Measurements from ENCODE around the gene CHST11. TPM values are rescaled to one million over a fixed set of nuclear protein-coding genes. Genes with fewer than 3 reads are reported as not detected.

The CHST11 gene
- total RNA-seq, 4 donors from 2014 or later = 20.8 to 56.7 (median 26.5) TPM

DNA sequence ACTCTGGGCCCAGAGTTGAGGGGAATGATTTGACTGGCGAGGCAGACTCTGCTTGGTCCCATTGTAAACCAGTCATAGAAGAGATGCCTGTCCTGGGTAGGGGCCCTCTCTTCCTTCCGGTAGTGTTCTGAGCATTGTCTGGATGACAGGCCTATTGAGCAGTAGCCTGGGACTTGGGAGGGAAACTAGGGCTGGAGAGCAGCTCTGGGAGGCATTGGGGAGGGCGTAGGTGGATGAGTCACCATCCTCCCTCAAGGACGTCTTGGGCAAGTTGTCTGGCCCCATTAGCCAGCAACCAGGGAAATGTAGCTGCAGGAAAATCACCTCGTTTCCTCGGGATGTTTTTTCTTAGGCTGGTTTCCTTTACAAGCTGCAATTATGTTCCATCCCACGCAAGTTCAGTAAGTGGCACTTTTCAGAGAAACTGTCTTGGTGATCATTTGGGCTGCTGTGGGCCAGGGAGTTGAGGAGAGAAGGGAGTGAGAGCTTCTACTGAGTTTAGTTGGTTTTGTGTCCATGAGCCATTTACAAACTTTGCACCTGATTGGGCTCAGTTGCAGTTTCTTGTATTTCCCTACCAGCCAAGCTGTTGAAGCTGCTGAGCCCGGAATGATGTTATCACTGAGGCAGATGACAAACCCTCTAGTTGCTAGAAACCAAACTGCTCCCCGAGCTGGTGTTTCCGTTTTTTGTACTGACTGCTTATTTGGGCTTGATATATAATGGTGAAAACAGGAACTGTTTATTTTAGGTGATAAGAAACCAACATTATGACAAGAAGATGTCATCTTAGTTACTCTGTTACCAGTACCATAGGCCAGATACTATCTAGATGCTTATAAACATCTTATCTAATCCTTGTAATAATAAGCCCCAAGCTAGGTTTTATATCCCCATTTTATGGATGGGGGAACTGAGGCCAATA lies 147.6 kb downstream of the CHST11 start:
- DNase-seq (ENCODE audit: low spot score in 2 of 2) = peak; percentile 45 to 65
- Histone ChIP-seq H3K9me3 (no peaks in the 10 kb centered on the region), H3K4me1 (peaks cover 0 to 56% (median 23%) of the 10 kb centered on the region in 4 donors), H3K36me3 (no peaks in the 10 kb centered on the region), H3K27ac (peak overlapping the region; percentile 11 to 81 (median 45)), H3K27me3 (no peaks in the 10 kb centered on the region), H3K4me3 (no peak overlapping the region)
- TF ChIP-seq POLR2A (IDR thresholded peaks at IDR 0.05) (no peak), EP300 (IDR thresholded peaks at IDR 0.05) (peak in 1 of 2 donors; percentile 77)
- TF ChIP-seq, protein P1, sequence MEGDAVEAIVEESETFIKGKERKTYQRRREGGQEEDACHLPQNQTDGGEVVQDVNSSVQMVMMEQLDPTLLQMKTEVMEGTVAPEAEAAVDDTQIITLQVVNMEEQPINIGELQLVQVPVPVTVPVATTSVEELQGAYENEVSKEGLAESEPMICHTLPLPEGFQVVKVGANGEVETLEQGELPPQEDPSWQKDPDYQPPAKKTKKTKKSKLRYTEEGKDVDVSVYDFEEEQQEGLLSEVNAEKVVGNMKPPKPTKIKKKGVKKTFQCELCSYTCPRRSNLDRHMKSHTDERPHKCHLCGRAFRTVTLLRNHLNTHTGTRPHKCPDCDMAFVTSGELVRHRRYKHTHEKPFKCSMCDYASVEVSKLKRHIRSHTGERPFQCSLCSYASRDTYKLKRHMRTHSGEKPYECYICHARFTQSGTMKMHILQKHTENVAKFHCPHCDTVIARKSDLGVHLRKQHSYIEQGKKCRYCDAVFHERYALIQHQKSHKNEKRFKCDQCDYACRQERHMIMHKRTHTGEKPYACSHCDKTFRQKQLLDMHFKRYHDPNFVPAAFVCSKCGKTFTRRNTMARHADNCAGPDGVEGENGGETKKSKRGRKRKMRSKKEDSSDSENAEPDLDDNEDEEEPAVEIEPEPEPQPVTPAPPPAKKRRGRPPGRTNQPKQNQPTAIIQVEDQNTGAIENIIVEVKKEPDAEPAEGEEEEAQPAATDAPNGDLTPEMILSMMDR (IDR thresholded peaks at IDR 0.05) = no peak
- WGBS, 2 donors = 54 to 68% methylated on average over 10 of the region's 10 CpGs

GRCh38 chr12:104604995-104605675 lies 148.4 kb downstream of the CHST11 start:
- H3K27me3 ChIP-seq = no peaks in the 10 kb centered on the region
- no peak for TF ChIP-seq POLR2A (IDR thresholded peaks at IDR 0.05)
- TF ChIP-seq, protein P1 (IDR thresholded peaks at IDR 0.05) = no peak
- no peak overlapping the region for H3K4me3 ChIP-seq

GRCh38 chr12:104605685-104606084 lies 148.9 kb downstream of the CHST11 start:
- Histone ChIP-seq H3K4me1 (peaks cover 0 to 44% (median 16%) of the 10 kb centered on the region in 4 donors), H3K9me3 (no peaks in the 10 kb centered on the region), H3K36me3 (no peaks in the 10 kb centered on the region), H3K27me3 (no peaks in the 10 kb centered on the region), H3K27ac (peak overlapping the region; percentile 8 to 81 (median 45)), H3K4me3 (no peak overlapping the region)
- WGBS, 2 donors = 41 to 48% methylated on average over 10 of the region's 10 CpGs
- peak; percentile 74 to 84 for DNase-seq (ENCODE audit: low spot score in 2 of 2)
- peak; percentile 67 to 93 for TF ChIP-seq EP300 (IDR thresholded peaks at IDR 0.05)
- TF ChIP-seq POLR2A (IDR thresholded peaks at IDR 0.05) = no peak

More at GRCh38 chr12:104604995-104605675, 148.4 kb downstream of the CHST11 start:
- Histone ChIP-seq H3K4me1 (peaks cover 0 to 48% (median 18%) of the 10 kb centered on the region in 4 donors), H3K36me3 (no peaks in the 10 kb centered on the region), H3K9me3 (no peaks in the 10 kb centered on the region), H3K27ac (peak overlapping the region; percentile 8 to 81 (median 45))
- WGBS, 2 donors = 72 to 87% methylated on average over 16 of the region's 16 CpGs
- peak in 1 of 2 donors; percentile 30 for DNase-seq (ENCODE audit: low spot score in 2 of 2)

- Histone ChIP-seq H3K27ac (no peak overlapping the region), H3K36me3 (no peaks in the 10 kb centered on the region), H3K27me3 (no peaks in the 10 kb centered on the region), H3K9me3 (no peaks in the 10 kb centered on the region), H3K4me3 (no peak overlapping the region), H3K4me1 (peaks cover 0 to 28% (median 9%) of the 10 kb centered on the region in 4 donors)
- WGBS, 2 donors = 95 to 99% methylated on average over 4 of the region's 4 CpGs
- TF ChIP-seq POLR2A (IDR thresholded peaks at IDR 0.05) (no peak), EP300 (IDR thresholded peaks at IDR 0.05) (no peak)
- TF ChIP-seq, protein P1 (IDR thresholded peaks at IDR 0.05) = no peak
- no peak for DNase-seq (ENCODE audit: low spot score in 2 of 2)
These were observed 152.2 kb downstream of the CHST11 start for GRCh38 chr12:104608998-104609397.

DNA sequence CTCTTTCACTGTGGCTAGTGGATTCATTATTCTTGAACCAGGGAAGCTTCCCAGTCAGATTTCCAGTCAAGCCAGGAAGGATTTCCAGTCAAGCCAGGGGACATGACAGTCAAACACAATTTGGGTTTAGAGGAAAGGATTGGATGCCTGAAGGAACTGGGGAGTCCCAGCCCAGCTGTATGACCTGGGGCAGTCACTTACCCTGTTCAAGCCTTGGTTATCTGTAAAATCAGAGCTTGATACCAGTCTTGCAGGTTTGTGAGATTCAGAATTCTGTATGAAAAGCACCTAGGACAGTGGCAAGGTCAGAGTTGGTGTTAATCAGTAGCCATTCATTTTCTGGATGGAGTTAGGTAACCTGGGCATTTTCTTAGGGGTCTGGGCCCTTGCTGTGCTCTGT lies 152.7 kb downstream of the CHST11 start:
- no peak for DNase-seq (ENCODE audit: low spot score in 2 of 2)
- Histone ChIP-seq H3K4me3 (no peak overlapping the region), H3K27me3 (no peaks in the 10 kb centered on the region), H3K27ac (no peak overlapping the region), H3K9me3 (no peaks in the 10 kb centered on the region), H3K36me3 (no peaks in the 10 kb centered on the region), H3K4me1 (peaks cover 0 to 24% (median 7%) of the 10 kb centered on the region in 4 donors)
- TF ChIP-seq POLR2A (IDR thresholded peaks at IDR 0.05) (no peak), EP300 (IDR thresholded peaks at IDR 0.05) (no peak)
- TF ChIP-seq, protein P1 (IDR thresholded peaks at IDR 0.05) = no peak
